GM06990 (cell line): ENCODE results near the gene PPA2.

ENCODE experiments used
- DNase-seq: peaks from one replicate; pipeline ENCODE4 v3.0.0-alpha.2; 2011; ENCODE audit not compliant: insufficient read length; ENCODE audit errors: extremely low read depth
- H3K27me3 ChIP-seq: replicated peaks from 2 replicates; pipeline ENCODE4 v1.6.0; 2011; ENCODE audit warnings: low read length; ENCODE audit not compliant: control insufficient read depth, insufficient read depth
- H3K36me3 ChIP-seq: 2 replicates; pipeline ENCODE4 v1.5.1; 2011; ENCODE audit warnings: low read length; ENCODE audit not compliant: control insufficient read depth, insufficient read depth
- H3K4me3 ChIP-seq: replicated peaks from 2 replicates; pipeline ENCODE4 v1.5.1; 2011; ENCODE audit warnings: low read depth, mild to moderate bottlenecking, control low read depth, low read length
- TF ChIP-seq, protein P1 (sequence below): IDR thresholded peaks from 2 replicates; pipeline ENCODE4 v1.5.1; 2011; ENCODE audit warnings: low read length, control low read depth, mild to moderate bottlenecking, inconsistent platforms; ENCODE audit not compliant: insufficient read depth, poor library complexity, severe bottlenecking

Gene PPA2

DNA sequence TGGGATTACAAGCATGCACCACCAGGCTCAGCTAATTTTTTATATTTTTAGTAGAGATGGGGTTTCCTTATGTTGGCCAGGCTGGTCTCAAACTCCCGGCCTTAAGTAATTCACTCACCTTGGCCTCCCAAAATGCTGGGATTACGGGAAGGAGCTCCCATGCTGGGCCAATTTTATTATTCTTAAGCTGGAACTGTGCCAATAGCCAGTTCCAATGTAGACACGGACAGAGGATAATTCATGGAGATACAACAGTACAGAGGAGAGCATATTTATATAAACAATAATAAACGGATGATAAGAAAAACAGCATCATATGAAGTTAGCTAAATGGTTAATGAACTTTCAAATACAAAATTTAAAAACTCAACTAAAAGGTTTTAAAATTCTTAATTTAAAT, 87.8 kb downstream of the PPA2 start:
- DNase-seq: no peak
- TF ChIP-seq, protein P1, sequence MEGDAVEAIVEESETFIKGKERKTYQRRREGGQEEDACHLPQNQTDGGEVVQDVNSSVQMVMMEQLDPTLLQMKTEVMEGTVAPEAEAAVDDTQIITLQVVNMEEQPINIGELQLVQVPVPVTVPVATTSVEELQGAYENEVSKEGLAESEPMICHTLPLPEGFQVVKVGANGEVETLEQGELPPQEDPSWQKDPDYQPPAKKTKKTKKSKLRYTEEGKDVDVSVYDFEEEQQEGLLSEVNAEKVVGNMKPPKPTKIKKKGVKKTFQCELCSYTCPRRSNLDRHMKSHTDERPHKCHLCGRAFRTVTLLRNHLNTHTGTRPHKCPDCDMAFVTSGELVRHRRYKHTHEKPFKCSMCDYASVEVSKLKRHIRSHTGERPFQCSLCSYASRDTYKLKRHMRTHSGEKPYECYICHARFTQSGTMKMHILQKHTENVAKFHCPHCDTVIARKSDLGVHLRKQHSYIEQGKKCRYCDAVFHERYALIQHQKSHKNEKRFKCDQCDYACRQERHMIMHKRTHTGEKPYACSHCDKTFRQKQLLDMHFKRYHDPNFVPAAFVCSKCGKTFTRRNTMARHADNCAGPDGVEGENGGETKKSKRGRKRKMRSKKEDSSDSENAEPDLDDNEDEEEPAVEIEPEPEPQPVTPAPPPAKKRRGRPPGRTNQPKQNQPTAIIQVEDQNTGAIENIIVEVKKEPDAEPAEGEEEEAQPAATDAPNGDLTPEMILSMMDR: no peak
- Histone ChIP-seq H3K36me3 (peaks cover 3% of the 10 kb centered on the region; the same call in 1 of the 2 replicates), H3K4me3 (no peak overlapping the region), H3K27me3 (no peaks in the 10 kb centered on the region)

DNA sequence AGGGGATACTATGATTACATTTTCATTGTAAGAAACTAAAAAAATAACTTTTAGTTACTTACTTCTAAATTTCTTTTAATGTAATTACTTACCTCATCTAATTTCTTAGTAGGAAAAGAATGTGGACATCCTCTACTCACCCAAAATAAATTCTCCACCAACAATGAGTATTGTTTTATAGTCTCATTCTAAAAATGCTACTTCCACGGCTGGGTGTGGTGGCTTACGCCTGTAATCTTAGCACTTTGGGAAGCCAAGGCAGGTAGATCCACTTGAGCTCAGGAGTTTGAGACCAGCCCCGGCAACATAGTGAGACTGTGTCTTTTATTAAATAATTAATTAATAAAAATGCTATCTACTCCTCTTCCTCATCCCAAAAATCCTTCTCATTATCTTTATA, 99.8 kb downstream of the PPA2 start:
- Histone ChIP-seq H3K27me3 (no peaks in the 10 kb centered on the region), H3K36me3 (no peaks in the 10 kb centered on the region), H3K4me3 (no peak overlapping the region)
- TF ChIP-seq, protein P1: no peak
- no peak for DNase-seq

GRCh38 chr4:105373324-105373723, 100.5 kb downstream of the PPA2 start:
- Histone ChIP-seq H3K36me3 (no peaks in the 10 kb centered on the region), H3K27me3 (no peaks in the 10 kb centered on the region), H3K4me3 (no peak overlapping the region)
- TF ChIP-seq, protein P1: no peak
- DNase-seq: no peak

GRCh38 chr4:105369988-105370387, 103.9 kb downstream of the PPA2 start:
- H3K4me3 ChIP-seq: no peak overlapping the region
- DNase-seq: no peak
- no peaks in the 10 kb centered on the region; the same call in none of the 2 replicates for H3K36me3 ChIP-seq
- TF ChIP-seq, protein P1: no peak
- H3K27me3 ChIP-seq: no peaks in the 10 kb centered on the region

GRCh38 chr4:105361053-105361452, 112.8 kb downstream of the PPA2 start:
- TF ChIP-seq, protein P1: no peak
- H3K27me3 ChIP-seq: no peaks in the 10 kb centered on the region
- no peak overlapping the region for H3K4me3 ChIP-seq
- H3K36me3 ChIP-seq: no peaks in the 10 kb centered on the region; the same call in none of the 2 replicates
- DNase-seq: no peak

GRCh38 chr4:105357258-105357980, 116.4 kb downstream of the PPA2 start:
- no peaks in the 10 kb centered on the region for H3K27me3 ChIP-seq
- DNase-seq: no peak
- TF ChIP-seq, protein P1: no peak
- no peaks in the 10 kb centered on the region for H3K36me3 ChIP-seq
- no peak overlapping the region for H3K4me3 ChIP-seq
